ENCODE measurements around the gene PPP4R3A. TPM values are rescaled to one million over a fixed set of nuclear protein-coding genes. Genes with fewer than 3 reads are reported as not detected.
"Not testable (repeated sequence)": the region's sequence is repeated elsewhere in the genome, so short reads cannot be mapped to it uniquely, and the experiment has no call there.

PPP4R3A gene
- total and polyA plus RNA-seq, 12 donors: 28.1 to 69.2 (median 52.6) TPM

- Histone ChIP-seq H3K4me1 (replicated peaks in 1 of 2) (peaks cover 4 to 5% of the 10 kb centered on the region in 2 donors), H3K36me3 (replicated peaks in 1 of 2) (no peaks in the 10 kb centered on the region), H3K4me3 (no peak overlapping the region), H3K27ac (no peak overlapping the region), H3K27me3 (no peaks in the 10 kb centered on the region), H3K9me3 (replicated peaks in 1 of 3) (no peaks in the 10 kb centered on the region)
- intact Hi-C loops (cut with DNase I): no loop called here
- no peak for DNase-seq
- TF ChIP-seq CTCF (IDR thresholded peaks at IDR 0.05) (no peak), POLR2A (IDR thresholded peaks at IDR 0.05) (no peak)
- 86 to 94% (median 91%) methylated on average over 3 of the region's 3 CpGs for WGBS, 4 donors
Measured at GRCh38 chr14:91429385-91429784, 80.7 kb downstream of the PPP4R3A start.

- DNase-seq; H3K27ac ChIP-seq; H3K36me3 ChIP-seq (replicated peaks in 1 of 2); H3K27me3 ChIP-seq; intact Hi-C loops (cut with DNase I); H3K4me1 ChIP-seq (replicated peaks in 1 of 2); H3K9me3 ChIP-seq (replicated peaks in 1 of 3); H3K4me3 ChIP-seq: not testable (repeated sequence)
- WGBS, 4 donors: 50 to 94% (median 84%) methylated on average over 1 of the region's 1 CpG
Measured at GRCh38 chr14:91428931-91429330, 81.2 kb downstream of the PPP4R3A start.

- intact Hi-C loops (cut with DNase I); H3K4me1 ChIP-seq (replicated peaks in 1 of 2); H3K27me3 ChIP-seq; H3K9me3 ChIP-seq (replicated peaks in 1 of 3); H3K4me3 ChIP-seq; H3K36me3 ChIP-seq (replicated peaks in 1 of 2): not testable (repeated sequence)
- peak overlapping the region in 3 of 5 donors; percentile 16 to 83 (median 41) for H3K27ac ChIP-seq
- DNase-seq: peak in 1 of 7 donors; percentile 15
- WGBS, 4 donors: 71 to 88% (median 82%) methylated on average over 9 of the region's 9 CpGs
Measured at GRCh38 chr14:91425531-91425944, 84.6 kb downstream of the PPP4R3A start.

- Histone ChIP-seq H3K4me3 (no peak overlapping the region), H3K4me1 (replicated peaks in 1 of 2) (peaks cover 5% of the 10 kb centered on the region in 2 donors), H3K27me3 (no peaks in the 10 kb centered on the region), H3K9me3 (replicated peaks in 1 of 3) (no peaks in the 10 kb centered on the region), H3K36me3 (replicated peaks in 1 of 2) (no peaks in the 10 kb centered on the region), H3K27ac (peak overlapping the region in 3 of 5 donors; percentile 10 to 83 (median 41))
- 45 to 58% (median 47%) methylated on average over 9 of the region's 9 CpGs for WGBS, 4 donors
- DNase-seq: peak in 4 of 7 donors; percentile 29 to 68 (median 42)
- TF ChIP-seq POLR2A (IDR thresholded peaks at IDR 0.05) (peak in 1 of 2 donors; percentile 26), CTCF (IDR thresholded peaks at IDR 0.05) (no peak)
- intact Hi-C loops (cut with DNase I): no loop called here
Measured at GRCh38 chr14:91424813-91425530, 85.1 kb downstream of the PPP4R3A start.

GRCh38 chr14:91420686-91421085, 89.4 kb downstream of the PPP4R3A start:
- no peak overlapping the region for H3K27ac ChIP-seq
- no peak overlapping the region for H3K4me3 ChIP-seq
- no peaks in the 10 kb centered on the region for H3K36me3 ChIP-seq (replicated peaks in 1 of 2)
- peaks cover 13 to 23% of the 10 kb centered on the region in 2 donors for H3K4me1 ChIP-seq (replicated peaks in 1 of 2)
- intact Hi-C loops (cut with DNase I): no loop called here
- DNase-seq: peak in 1 of 7 donors; percentile 44
- 76 to 88% (median 82%) methylated on average over 2 of the region's 2 CpGs for WGBS, 4 donors
- TF ChIP-seq POLR2A (IDR thresholded peaks at IDR 0.05) (no peak), CTCF (IDR thresholded peaks at IDR 0.05) (no peak)
- no peaks in the 10 kb centered on the region for H3K27me3 ChIP-seq
- H3K9me3 ChIP-seq (replicated peaks in 1 of 3): no peaks in the 10 kb centered on the region

Measured in adrenal gland (tissue), 12 donors.